GM12801 (cell line): ENCODE results near the gene TBC1D10A.

ENCODE experiments used
- TF ChIP-seq, protein P1 (sequence below): IDR thresholded peaks from one replicate; pipeline ENCODE4 v1.5.1; 2011; ENCODE audit warnings: control low read depth; ENCODE audit not compliant: insufficient read length; ENCODE audit errors: extremely low read depth

Gene TBC1D10A

DNA sequence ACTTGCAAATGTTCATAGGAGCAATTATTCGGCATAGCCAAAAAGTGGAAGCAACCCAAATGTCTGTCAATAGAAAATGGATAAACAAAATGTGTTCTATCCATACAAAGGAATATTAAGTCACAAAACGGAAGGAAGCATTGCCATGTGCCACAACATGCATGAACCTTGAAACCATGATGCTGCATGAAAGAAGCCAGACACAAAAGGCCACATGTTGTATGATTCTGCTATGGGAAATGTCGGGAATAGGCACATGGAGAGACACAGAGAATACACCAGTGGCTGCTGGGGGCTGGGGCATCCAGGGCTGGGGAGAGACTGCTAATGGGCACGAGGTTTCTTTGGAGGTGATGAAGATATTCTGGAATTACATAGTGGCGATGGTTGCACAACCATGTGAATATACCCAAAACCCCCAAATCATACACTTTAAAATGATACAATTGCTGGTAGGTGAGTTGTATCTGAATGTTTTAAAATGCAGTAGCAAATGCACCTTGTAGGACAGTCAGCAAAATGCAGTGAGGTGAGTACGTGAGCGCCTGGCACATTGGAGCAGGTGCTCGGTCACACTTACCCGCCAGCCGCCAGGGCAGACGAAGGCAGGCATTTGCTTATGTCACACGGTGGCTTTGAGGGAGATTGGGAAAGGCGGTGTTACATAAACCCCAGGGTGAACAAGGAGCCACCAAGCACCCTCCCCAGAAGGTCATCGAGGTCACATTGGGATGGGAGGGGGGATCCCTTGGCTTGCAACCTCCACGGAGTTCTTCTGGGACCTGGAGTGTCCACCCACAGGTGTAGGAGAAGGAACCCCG is 53.8 kb downstream of the TBC1D10A start:
- TF ChIP-seq, protein P1, sequence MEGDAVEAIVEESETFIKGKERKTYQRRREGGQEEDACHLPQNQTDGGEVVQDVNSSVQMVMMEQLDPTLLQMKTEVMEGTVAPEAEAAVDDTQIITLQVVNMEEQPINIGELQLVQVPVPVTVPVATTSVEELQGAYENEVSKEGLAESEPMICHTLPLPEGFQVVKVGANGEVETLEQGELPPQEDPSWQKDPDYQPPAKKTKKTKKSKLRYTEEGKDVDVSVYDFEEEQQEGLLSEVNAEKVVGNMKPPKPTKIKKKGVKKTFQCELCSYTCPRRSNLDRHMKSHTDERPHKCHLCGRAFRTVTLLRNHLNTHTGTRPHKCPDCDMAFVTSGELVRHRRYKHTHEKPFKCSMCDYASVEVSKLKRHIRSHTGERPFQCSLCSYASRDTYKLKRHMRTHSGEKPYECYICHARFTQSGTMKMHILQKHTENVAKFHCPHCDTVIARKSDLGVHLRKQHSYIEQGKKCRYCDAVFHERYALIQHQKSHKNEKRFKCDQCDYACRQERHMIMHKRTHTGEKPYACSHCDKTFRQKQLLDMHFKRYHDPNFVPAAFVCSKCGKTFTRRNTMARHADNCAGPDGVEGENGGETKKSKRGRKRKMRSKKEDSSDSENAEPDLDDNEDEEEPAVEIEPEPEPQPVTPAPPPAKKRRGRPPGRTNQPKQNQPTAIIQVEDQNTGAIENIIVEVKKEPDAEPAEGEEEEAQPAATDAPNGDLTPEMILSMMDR = no peak

DNA sequence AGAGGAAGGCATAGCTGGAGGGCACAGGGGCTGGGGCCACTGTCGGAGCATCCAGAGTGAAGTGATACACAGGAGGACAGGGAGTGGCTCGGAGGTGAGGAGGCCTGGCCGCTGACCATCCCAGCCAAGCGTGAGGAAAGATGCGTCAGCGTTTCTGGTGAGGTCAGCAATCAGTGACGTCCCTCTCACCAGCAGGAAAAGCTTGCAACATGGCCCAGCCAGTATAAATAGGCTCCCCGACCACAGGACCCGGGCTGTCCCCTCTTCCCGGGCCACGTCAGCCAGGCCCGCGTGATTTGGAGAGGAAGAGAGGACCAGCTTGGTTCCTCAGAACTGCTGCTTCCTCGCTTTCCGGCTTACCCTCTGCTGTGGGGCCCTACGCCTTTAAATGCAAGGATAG is 55.9 kb downstream of the TBC1D10A start:
- TF ChIP-seq, protein P1 = no peak

DNA sequence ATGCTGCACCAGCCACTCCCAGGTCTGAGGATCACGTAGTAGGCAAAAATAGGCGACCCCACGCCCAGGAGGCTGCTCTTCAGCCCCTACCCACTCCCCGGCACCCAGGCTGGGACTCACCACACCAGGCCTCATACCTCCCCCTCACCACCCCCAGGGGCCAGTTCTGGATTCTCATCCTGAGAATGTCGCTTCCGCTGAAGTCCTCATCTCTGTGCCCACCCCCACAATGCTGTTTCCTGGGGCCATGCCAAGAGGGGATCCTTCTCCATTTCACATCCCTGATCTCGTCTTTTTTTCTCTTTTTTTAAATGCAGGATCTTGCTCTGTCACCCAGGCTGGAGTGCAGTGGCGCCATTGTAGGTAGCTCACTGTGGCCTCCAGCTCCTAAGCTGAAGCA is 58.4 kb downstream of the TBC1D10A start:
- TF ChIP-seq, protein P1 = no peak

DNA sequence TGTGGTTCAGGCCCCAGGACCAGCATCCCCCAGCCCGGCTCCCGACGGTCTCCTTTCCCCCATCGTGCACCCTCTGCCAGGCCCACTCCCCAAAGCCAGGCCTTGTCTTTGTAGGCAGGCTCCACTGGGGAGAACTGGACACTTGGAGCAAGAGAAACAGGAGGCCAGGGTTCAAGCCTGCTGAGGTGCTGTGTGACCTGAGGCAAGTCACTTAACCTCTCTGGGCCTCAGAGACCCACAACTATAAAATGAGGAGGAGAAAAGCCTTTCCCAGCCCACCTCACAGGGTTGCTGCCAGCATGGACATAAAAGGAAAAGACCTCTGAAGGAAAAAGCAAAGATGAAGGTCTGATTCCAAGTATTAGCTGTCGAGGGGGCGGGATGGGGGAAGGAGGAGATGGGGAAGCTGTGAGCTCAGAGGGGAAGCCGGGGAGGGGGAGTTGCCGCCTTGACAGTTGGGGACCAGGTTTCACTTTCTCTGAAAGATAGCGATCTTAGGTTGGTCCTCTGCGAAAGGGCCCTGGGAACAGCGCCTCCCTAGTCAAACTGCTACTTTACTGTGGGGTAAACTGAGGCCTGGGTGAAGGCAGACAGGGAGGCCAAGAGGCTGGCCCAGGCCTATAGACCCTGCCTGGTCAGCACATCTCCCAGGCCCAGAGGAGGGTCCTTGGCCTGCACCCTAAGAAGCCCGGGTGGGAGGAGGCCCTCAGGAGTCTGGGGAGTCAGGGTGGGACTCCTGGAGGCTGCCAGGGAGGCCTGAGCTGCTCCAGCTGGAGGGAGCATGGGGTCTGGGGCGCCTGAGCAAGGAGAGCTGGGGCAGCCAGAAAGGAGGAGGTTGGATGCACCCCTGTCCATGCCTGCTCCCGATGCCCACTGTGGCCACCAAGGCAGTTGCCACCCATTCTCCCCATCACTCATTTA is 59.1 kb downstream of the TBC1D10A start:
- TF ChIP-seq, protein P1 = no peak

DNA sequence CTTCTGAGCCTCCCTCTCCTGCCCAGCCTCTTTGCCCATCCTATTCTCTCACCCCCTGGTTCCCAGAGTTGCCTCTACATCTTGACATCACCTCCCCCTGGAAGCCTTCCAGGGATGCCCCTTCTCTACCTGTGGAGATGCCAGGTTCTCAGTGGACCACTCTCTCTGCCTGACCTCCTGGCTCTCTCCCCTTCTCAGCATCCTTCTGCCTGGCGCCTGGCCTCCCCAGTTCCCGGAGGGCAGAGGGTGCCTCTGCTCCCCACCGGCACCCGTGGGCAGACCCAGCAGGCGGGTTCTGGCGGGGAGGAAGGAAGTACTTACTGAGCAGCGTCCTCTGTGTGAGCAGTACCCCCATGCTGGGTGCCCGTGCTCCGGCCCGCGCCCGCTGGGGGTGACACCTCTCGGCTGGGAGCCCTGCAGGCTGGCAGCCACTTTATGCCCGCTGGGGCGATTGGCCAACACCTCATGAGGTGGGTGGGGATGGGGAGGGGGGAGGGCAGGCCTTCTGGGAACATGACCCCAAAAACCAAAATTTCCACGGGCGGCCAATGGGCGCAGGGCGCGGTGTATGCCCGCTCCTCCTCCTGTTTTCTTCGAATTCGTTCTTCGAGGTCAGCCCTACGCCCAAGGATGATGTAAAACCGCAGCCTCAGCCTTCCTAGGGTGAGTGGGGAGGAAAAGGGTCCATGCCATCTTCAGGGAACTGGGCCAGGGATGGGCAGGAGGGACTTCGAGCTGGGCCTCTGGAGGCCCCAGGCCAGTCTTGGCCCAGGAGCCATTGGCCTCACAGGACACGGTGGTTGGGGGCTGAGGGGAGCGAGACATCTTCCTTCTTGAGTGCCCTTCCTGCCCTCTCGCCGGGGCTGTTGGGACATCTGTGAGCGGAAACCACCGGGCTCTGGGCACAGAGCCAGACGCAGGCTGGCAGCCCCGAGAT is 60.0 kb downstream of the TBC1D10A start, which contains the start of gene OSM:
Gene OSM (minus strand): TSS at position 407 of the 937 bp plus-strand sequence. CDS start 52 bp downstream, at position 355.
- TF ChIP-seq, protein P1 = no peak

DNA sequence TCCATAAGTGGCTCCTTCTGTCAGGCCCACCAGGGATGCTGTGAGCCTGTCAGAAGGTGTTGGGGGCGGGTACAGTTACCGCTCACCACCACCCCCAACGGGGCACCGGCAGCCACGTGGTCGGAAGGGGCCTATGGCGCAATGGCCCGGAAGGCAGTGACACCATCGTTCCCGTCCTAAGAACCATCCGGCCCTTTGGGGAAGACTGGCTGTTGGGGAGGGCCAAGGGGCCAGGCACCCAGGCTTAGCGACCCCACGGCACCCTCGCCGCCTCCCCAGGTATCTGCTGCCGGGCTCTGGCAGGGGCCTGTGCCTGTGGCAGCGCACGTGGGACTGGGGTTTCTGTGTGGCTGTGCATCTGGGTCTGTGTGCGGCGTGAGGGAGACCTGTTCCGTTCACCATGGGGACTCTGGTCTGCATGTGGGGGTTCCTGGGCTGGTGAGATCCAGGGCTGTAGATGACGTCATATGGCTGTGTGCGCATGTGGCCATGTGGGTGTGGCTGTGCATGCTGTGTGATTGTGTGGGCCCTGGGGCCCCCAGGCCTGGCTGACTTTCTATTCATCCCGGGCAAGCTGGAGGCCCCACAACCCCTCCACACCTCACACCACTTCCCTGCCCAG is 60.8 kb downstream of the TBC1D10A start:
- TF ChIP-seq, protein P1 = no peak
